Activated T-helper 1 cell treated with Interleukin-2 at 50 U/mL for 16 hours (primary cell): ENCODE data around the gene INVS.
"Not testable (repeated sequence)": the region's sequence is repeated elsewhere in the genome, so short reads cannot be mapped to it uniquely, and the experiment has no call there.

ENCODE experiments used
- DNase-seq: peaks from one replicate; pipeline ENCODE4 v3.0.0-alpha.2; 2020; ENCODE audit warnings: low read depth

The INVS gene

DNA sequence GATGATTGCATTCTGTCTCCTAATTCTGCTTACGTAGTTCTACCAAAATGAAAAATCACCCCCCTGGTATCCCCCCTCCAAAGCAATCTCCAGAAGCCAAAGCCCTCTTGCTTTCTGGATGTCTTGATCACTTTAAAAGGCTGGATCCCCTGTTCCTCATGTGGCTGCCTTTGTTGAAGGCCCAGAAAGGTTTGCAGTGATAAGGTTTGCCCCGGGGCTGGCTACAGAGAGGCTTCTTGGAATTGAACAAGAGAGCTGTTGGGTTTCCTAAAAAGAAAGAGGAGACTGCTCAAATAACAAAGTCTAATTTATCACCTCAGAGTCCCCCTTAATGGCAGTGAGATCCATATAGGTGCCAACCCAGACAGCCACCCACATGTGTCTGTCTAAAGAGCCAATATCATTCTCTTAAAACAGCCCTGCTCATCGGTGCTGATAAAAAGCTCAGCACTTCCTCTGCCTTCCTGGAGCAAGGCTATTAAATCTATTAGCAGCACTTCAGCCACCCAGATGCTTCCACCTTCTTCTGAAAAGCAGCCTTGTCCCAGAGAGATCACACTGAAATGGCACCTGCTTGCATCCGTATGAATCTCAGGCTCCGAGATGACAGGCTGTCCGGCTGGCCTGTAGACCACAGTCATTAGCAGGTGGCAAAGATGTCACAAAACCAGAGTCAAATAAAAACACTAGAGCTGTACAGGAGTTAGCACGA is 182.8 kb downstream of the INVS start:
- DNase-seq = no peak

DNA sequence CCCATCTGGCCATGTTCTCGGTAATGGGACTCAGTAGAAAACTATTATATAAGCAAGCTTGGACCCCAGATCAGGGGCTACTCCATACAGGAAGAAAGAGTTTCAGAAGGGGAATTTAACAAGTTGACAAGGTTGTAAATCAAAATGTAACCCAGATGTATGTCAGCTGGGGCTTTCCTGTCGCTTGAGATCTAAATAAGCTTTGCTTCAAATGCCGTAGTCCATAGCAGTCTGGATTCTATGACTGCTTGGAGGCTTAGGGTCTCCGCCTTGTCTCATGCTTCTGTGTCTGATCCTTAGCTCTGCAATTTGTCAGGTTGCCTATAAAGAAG is 183.3 kb downstream of the INVS start:
- DNase-seq = no peak

DNA sequence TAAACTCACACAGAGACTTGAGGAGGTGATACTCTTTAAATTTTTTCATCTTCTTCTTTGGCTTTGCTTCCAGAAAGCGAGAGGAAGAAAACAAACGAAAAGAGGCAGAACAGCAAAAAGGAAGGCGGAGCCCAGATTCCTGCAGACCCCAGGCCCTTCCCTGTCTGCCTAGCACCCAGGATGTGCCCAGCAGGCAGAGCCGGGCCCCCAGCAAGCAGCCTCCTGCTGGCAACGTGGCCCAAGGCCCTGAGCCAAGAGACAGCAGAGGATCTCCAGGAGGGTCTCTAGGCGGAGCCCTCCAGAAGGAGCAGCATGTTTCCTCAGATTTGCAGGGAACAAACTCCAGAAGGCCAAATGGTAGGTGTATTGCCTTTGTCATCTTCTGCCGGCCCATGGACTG is 185.2 kb downstream of the INVS start:
- DNase-seq = no peak

DNA sequence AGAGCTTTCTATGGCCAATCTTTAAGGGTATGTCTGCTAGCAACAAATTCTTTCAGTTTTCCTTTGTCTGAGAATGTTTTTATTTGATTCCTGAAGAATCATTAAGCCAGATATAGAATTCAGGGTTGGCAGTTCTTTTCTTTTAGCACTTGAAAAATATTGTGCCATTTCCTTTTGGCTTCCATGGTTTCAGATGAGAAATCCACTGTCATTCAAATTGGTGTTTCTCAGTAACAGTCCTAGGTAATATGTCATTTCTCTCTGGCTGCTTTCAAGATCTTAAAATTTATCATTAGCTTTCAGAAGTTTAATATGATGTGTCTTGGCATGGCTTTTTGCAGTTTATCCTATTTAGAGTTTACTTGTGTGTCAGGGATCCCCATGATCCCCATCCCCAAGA is 186.0 kb downstream of the INVS start:
- DNase-seq = no peak

DNA sequence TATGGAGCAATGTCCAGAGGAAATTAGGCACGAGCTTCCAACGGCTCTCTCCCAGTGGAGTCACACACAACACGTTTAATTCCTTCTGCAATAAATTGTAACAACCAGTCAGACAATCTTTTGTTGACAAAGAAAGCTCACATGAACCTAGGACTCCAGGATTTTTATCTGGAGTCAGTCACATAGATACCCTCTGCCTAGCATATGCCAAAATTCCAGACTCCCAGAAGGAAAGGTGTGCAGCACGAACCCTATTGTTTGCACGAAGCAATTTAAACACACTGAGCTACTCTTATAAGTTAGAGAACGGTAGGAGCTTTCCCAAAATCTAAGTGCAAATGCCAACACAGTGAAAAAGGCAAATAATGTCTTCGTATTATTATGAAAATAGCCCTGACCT is 186.6 kb downstream of the INVS start:
- no peak for DNase-seq

DNA sequence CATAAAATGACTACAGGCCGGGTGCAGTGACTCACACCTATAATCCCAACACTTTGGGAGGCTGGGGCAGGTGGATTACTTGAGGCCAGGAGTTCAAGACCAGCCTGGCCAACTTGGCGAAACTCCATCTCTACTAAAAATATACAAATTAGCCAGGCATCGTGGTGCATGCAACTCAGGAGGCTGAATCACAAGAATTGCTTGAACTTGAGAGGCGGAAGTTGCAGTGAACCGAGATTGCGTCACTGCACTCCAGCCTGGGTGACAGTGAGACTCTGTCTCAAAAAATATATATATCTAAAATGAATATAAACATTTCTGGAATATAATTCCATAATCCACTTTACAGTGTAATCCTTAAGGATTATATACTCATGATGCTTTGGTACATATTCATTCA is 187.2 kb downstream of the INVS start:
- DNase-seq = no peak

DNA sequence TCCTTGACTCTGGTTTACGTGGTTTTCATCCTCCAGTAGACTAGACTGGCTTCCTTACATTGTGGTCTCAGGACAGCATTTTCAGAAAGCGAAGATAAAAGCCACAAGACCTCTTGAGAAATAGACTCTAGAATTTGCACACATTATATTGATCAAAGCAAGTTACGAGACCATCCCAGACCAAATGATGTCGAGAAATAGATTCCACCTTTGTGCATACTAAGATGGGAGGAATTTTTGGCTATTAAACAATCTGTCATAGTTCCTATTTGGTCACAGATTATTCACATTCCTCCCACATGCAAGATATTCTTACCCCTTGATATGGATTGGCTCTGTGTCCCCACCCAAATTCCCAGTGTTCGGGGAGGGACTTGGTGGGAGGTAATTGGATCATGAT is 188.1 kb downstream of the INVS start:
- no peak for DNase-seq

DNA sequence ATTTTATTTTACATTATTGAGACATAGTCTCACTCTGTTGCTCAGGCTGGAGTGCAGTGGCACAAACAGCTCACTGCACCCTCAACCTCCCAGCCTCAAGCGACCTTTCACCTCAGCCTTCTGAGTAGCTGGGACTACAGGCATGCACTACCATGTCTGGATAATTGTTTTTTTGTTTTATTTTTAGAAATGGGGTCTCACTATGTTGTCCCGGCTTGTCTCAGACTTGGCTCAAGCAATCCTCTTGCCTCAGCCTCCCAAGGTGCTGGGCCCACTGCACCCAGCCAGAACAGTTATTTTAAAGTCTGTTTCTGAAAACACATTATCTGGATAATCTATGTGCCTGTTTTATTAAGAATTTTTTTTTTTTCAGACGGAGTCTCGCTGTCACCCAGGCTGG is 191.7 kb downstream of the INVS start:
- DNase-seq = no peak

DNA sequence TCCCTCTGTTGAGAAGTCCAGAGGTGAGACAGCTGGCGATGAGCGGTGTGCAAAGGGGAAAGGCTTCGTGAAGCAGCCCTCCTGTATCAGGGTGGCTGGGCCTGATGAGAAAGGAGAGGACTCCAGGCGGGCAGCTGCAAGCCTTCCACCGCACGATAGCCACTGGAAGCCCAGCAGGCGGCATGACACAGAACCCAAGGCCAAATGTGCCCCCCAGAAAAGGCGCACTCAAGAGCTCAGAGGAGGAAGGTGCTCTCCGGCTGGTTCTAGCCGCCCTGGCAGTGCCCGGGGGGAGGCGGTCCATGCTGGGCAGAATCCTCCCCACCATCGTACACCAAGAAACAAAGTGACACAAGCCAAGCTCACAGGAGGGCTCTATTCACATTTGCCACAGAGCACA is 193.4 kb downstream of the INVS start:
- no peak for DNase-seq

DNA sequence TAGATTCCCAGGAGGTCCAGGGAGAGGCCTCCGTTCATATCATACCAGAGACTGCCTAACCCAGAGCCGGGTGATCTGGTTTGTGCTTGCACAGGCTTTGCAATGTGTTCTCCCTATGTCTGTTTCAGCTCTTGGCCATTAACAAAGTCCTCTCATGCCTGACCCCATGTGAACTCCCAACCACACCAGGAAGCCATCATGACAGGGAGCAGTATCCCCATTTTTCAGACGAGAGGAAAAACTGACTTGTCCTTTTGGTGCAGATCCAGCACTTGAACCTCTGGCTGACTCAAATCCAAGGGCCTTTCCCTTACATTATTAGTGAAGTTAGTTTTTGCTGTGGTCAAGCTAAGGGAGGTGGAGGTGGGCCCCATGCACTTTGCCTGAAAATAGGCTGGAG is 195.3 kb downstream of the INVS start:
- no peak for DNase-seq

DNA sequence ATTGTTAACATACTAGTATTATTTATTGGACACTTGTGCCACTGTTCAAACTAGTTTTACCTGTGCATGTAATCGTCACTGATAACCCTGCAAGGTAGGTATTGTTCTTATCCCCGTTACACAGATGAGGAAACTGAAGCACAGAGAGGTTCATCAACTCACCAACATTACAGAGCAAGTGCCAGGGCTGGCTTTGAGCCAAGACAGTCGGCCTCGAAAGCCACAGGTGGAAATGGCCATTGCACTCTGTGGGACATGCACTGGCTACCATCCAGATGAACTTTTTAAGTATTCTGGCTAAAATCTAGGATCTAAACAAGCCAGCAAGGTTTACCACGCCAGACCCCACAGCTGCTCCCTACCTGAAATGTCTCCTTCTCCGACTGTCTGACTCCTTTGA is 195.8 kb downstream of the INVS start:
- no peak for DNase-seq

DNA sequence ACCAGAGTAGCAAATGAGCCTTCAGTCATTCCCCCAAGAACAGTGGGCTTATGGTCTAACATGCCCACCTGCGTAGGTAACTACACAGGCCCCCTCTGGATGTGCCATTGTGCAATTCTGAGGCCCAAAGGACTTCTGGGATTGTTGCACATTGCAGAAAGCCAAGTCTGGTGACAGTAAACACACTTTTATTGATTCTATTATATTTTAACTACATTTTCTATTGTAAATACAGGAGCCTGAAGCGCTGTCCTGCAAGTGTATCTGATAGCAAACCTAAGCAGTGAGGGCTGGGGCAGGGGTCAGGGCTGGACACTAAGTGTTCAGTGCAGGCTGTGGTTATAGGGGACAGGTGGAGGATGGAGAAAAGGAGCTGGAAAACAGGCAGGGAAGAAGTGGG is 196.2 kb downstream of the INVS start:
- DNase-seq = no peak

DNA sequence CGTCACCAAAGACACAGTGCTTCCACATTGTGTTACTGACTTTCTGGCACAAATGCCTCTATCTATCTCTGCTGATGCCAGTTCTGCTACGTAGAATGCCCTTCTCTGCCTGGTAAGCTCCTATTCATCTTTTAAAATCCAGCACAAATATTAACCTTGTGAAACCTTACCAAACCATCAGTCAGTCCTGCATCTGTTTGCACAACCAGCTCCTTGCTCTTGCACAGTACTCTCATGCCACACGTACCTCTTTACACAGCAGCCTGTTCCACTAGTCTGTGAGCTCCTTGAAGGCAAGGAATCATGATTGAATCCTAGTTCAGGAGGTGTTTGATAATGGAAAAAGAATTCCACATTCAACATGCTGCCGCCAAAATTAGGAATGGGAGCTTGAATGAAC is 197.4 kb downstream of the INVS start:
- DNase-seq = no peak

DNA sequence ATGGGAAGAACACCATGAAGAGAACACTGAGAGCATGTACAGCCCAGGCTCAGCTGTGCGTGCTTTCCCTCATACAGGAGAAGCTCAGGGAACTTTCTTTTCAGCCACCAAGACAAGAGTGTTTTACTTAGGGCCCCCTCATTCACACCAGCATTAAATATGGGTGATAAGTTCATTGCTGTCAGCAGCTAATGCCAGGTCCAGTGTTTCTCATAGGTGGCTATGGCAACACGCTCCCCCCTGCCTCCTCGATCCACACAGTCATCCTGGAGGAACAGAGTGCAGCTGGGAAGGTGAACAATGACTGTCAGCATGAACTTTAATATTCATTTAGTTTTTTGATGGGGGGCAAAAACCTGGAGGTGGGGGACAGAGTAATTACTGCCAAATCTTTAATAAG is 199.3 kb downstream of the INVS start:
- DNase-seq = no peak

DNA sequence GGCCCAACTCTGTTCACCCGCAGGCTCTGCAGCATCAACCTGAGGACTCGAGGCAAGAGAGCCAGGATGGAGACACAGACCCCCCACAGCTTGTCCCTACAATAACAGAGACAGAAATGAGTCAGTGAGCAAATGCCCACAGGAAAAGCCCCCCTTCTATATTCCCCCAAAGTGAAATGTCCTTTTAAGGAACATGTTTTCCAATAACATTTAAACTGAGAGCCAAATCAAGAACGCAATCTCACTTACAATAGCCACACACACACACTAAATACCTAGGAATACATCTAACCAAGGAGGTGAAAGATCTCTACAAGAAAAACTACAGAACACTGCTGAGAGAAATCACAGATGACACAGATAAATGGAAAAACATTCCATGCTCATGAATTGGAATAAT is 204.7 kb downstream of the INVS start:
- no peak for DNase-seq

DNA sequence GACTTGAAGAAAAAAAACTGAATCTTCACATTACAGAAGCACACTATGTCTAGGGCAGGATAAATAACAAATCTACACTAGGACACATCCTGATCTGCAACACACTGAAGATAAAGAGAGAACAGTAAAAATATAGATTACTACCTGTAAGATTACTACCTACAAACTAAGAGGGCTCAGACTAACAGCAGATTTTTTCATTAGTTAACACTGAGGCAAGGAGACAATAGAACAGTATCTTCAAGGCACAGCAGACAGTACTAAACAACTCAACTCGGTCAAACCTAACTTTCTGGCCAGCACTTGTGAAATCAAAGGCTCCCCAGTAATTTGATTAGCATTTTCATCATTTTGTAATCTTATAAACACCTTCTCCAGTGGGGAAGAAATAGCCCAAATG is 207.2 kb downstream of the INVS start:
- no peak for DNase-seq

DNA sequence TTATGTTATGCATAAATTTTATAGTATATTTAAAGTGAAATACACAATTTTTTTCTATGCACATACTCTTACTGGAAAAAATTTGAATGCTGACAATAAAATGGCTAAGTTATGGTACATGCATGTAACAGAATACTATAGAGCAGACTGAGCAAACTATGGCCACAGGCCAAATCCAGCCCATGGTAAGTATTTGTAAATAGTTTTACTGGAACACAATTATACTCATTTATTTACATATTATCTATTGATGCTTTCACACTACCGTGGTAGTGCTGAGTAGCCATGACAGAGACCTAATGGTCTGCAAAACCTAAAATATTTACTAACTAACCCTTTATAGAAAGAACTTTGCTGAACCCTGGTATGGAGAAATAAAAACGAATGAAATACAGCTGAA is 208.0 kb downstream of the INVS start:
- no peak for DNase-seq

DNA sequence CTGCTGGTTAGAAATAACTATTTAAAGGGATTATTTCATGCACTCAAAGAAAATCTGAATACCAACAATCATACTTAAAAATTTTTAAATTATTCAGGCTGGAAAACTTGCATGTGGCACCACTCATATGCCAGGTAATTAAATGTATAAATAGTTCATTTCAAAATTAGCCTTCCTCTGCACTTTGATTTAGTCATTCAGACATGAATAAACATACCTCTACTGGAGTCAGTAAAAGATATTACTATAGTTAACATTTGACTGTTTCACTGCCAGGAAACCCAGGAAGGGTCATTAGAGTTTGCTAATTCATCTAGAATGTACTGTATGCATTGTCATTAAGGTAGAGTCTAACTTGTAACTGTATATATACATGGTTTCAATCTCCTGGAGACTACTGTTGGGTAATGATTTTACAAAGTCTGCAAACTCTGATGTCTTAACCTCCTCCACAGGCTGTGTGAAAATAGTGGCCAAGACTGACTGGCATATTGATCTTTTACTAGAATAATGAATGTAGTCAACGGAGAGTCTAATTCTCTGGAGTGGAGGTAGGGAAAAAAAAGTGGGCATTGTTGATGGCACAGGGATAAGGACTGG is 210.0 kb downstream of the INVS start:
- no peak for DNase-seq

DNA sequence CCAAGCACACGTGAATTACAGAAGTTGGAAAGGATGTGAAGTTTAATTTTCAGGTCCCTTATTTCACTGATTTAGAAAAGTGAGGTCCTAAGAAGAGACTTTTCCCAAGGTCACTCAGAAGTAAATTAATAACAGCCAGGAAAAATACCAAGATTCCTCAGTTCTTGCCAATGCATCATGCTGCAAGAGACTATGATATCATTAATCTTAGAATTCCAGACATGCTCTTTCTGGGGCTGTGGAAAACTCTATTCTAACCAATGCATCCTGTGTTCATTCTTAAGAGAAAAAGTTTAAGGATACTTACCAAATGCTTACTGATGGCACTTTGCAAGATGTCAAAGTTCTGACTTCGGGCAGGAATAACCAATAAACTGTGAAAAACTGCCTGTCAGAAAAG is 210.9 kb downstream of the INVS start:
- no peak for DNase-seq

DNA sequence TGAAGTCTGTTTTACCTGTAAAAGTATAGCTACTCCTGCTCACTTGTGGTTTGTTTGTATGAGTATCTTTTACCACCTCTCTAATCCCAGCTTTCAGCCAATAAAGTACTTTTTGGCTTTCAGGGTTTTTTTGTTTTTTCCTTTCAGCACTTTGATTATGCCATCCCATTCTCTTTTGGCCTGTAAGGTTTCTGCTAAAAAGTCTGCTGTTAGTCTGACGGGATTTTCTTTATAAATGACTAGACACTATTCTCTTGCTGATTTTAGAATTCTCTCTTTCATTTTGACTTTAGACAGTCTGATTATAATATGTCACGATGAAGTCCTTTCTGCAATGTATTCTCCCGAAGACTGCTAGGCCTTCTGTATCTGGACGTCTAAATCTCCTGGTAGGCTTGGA is 216.5 kb downstream of the INVS start:
- no peak for DNase-seq

DNA sequence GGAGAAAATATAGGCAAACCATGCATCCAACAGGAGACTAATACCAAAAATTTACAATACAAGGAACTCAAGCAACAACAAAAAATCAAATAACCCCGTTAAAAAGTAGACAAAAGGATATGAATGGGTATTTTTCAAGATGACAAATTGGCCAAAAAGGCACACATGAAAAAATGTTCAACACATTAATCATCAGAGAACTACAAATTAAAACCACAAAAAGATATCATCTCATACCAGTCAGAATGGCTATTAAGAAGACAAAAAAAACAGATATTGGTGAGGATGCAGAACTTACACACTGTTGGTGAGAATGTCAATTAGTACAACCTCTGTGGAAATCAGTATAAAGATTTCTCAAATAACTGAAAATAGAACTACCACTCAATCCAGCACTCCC is 218.7 kb downstream of the INVS start:
- DNase-seq = no peak

DNA sequence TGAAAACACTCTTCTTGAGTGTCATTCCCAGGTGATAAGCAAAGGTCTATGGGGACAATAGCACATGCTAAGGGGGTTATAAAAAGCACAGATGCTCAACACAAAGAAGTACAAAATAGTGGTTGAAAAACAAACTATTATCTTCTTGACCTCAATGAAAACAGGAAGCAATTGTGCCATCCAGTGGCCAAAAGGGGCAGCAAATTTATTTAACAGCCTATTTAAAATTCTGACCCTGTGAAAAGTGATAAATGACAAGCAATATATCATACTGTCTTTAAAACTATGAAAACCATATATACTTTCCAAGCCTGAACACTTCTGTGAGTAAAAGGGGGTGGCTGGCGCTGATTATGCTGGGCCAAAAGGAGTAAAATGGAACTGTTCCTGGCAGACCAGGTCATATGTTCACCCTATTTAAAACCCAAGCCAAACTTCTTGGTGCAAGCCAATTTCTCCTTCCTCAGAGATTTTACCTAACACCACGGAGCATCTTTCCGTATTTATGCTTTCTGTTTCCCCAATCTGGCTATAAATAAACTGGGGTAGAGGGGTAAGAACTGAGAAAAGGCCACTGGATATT is 224.0 kb downstream of the INVS start:
- no peak for DNase-seq

DNA sequence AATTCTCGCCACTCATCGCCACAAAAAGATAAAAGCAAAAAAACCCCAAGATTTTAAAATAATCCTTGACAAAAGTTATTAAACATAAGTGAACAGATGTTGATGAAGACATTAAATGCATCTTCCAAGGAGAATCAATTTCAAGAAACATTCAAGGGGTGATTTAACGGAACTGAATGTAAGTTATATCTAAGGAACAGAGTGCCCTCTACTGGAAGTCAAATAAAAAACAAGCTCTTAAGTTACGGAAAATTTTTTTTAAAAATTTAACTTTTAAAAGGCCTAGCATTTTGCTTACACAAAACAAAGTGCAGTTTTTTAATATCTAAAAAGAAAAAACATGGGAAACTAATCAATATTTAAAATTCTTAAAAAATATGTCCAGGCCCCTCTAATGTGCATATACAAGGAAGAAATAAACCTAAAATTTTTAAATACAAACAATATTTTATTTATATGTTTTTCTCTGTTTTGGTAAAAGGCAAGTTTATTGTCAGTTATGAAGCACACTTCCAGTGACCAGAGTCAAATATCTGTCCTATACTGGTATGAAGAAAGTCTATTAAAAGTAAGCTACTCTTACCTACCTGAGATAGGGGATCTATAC is 225.7 kb downstream of the INVS start:
- DNase-seq = no peak

DNA sequence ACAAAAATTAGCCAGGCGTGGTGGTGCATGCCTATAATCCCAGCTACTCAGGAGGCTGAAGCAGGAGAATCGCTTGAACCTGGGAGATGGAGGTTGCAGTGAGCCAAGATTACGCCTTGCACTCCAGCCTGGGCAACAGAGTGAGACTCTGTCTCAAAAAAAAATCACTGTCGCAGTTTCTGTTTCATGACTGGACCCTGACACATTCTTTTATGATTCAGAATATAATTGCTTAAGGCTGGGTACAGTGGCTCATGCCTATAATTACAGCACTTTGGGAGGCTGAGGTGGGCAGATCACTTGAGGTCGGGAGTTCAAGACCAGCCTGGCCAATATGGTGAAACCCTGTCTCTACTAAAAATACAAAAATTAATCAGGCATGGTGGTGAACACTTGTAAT is 239.7 kb downstream of the INVS start:
- DNase-seq = not testable (repeated sequence)
